SK-N-MC (cell line): ENCODE results near the gene UNC79.
A peak's percentile ranks its signal among the peaks of the same experiment; 100 is the strongest.

Experiments
- DNase-seq: peaks from one replicate; pipeline ENCODE4 v3.0.0-alpha.2; 2011; ENCODE audit warnings: low read depth, low spot score
- H3K27ac ChIP-seq: fragments of 200-600 bp; sonication (generic); 2 replicates; pipeline ENCODE4 v1.5.1; 2016; ENCODE audit warnings: mixed run types
- H3K36me3 ChIP-seq: fragments of 200-600 bp; sonication (generic); 2 replicates; pipeline ENCODE4 v1.6.1; 2017; ENCODE audit warnings: antibody characterized with exemption, low read length, mixed read lengths; ENCODE audit not compliant: insufficient read depth
- H3K4me3 ChIP-seq: fragments of 200-600 bp; sonication (generic); 2 replicates; pipeline ENCODE4 v1.5.1; 2016
- H3K9ac ChIP-seq: fragments of 200-600 bp; sonication (generic); 2 replicates; pipeline ENCODE4 v1.8.0; 2017; ENCODE audit warnings: mixed run types, mixed read lengths; ENCODE audit not compliant: insufficient read length
- H3K9me3 ChIP-seq: fragments of 200-600 bp; sonication (generic); 2 replicates; pipeline ENCODE4 v1.6.1; 2017; ENCODE audit warnings: low read depth, mild to moderate bottlenecking, antibody characterized with exemption, low read length, moderate library complexity, mixed read lengths
- EZH2 ChIP-seq: fragments of 200-600 bp; sonication (generic); IDR thresholded peaks from one replicate; pipeline ENCODE4 v1.6.1; 2017; ENCODE audit warnings: antibody characterized with exemption
- FOXP2 ChIP-seq: optimal IDR thresholded peaks from 2 replicates; pipeline ENCODE3; 2011; ENCODE audit warnings: mild to moderate bottlenecking, moderate library complexity; ENCODE audit not compliant: insufficient read depth; ENCODE audit errors: extremely low read length, control extremely low read depth
- POLR2AphosphoS5 ChIP-seq: IDR thresholded peaks from 2 replicates; pipeline ENCODE4 v1.6.1; 2012; ENCODE audit warnings: mild to moderate bottlenecking, low read depth, low read length, borderline replicate concordance

UNC79 gene

GRCh38 chr14:93532541-93532940, 101.8 kb downstream of the UNC79 start:
- H3K36me3 ChIP-seq: no peaks in the 10 kb centered on the region
- no peak for DNase-seq
- no peak overlapping the region for H3K27ac ChIP-seq
- H3K4me3 ChIP-seq: no peak overlapping the region
- TF ChIP-seq EZH2 (no peak), POLR2AphosphoS5 (no peak), FOXP2 (no peak)
- H3K9ac ChIP-seq: no peak overlapping the region
- H3K9me3 ChIP-seq: no peaks in the 10 kb centered on the region

GRCh38 chr14:93533437-93533836, 102.7 kb downstream of the UNC79 start:
- Histone ChIP-seq H3K4me3 (no peak overlapping the region), H3K9me3 (no peaks in the 10 kb centered on the region), H3K9ac (no peak overlapping the region), H3K36me3 (no peaks in the 10 kb centered on the region), H3K27ac (no peak overlapping the region)
- TF ChIP-seq FOXP2: no peak
- TF ChIP-seq EZH2: no peak
- TF ChIP-seq POLR2AphosphoS5: no peak
- DNase-seq: no peak

- H3K9me3 ChIP-seq: no peaks in the 10 kb centered on the region
- H3K9ac ChIP-seq: no peak overlapping the region
- DNase-seq: no peak
- TF ChIP-seq EZH2 (no peak), POLR2AphosphoS5 (no peak), FOXP2 (no peak)
- H3K27ac ChIP-seq: no peak overlapping the region
- no peak overlapping the region for H3K4me3 ChIP-seq
- H3K36me3 ChIP-seq: no peaks in the 10 kb centered on the region
Measured at GRCh38 chr14:93533842-93534241, 103.1 kb downstream of the UNC79 start.

- no peaks in the 10 kb centered on the region for H3K36me3 ChIP-seq
- no peak overlapping the region for H3K4me3 ChIP-seq
- TF ChIP-seq FOXP2 (no peak), POLR2AphosphoS5 (no peak)
- H3K9ac ChIP-seq: no peak overlapping the region
- H3K9me3 ChIP-seq: no peaks in the 10 kb centered on the region
- DNase-seq: no peak
- no peak overlapping the region for H3K27ac ChIP-seq
Measured at GRCh38 chr14:93535537-93535936, 104.8 kb downstream of the UNC79 start.

- DNase-seq: no peak
- TF ChIP-seq EZH2: no peak
- TF ChIP-seq FOXP2: no peak
- TF ChIP-seq POLR2AphosphoS5: no peak
- Histone ChIP-seq H3K4me3 (no peak overlapping the region), H3K27ac (no peak overlapping the region), H3K9me3 (no peaks in the 10 kb centered on the region), H3K36me3 (no peaks in the 10 kb centered on the region), H3K9ac (no peak overlapping the region)
Measured at GRCh38 chr14:93536945-93537344, 106.2 kb downstream of the UNC79 start.

- TF ChIP-seq EZH2 (no peak), POLR2AphosphoS5 (no peak), FOXP2 (no peak)
- DNase-seq: no peak
- H3K36me3 ChIP-seq: no peaks in the 10 kb centered on the region
Measured at GRCh38 chr14:93537951-93538350, 107.2 kb downstream of the UNC79 start.

GRCh38 chr14:93538413-93538812, 107.7 kb downstream of the UNC79 start:
- Histone ChIP-seq H3K9me3 (no peaks in the 10 kb centered on the region), H3K9ac (no peak overlapping the region), H3K36me3 (no peaks in the 10 kb centered on the region), H3K27ac (no peak overlapping the region), H3K4me3 (no peak overlapping the region)
- TF ChIP-seq EZH2: no peak
- TF ChIP-seq FOXP2: no peak
- no peak for TF ChIP-seq POLR2AphosphoS5
- no peak for DNase-seq

More at GRCh38 chr14:93537951-93538350, 107.2 kb downstream of the UNC79 start:
- no peak overlapping the region for H3K9ac ChIP-seq
- H3K27ac ChIP-seq: no peak overlapping the region
- no peak overlapping the region for H3K4me3 ChIP-seq
- H3K9me3 ChIP-seq: no peaks in the 10 kb centered on the region

- Histone ChIP-seq H3K9me3 (no peaks in the 10 kb centered on the region), H3K4me3 (no peak overlapping the region), H3K9ac (no peak overlapping the region), H3K27ac (no peak overlapping the region), H3K36me3 (no peaks in the 10 kb centered on the region)
- no peak for DNase-seq
- TF ChIP-seq POLR2AphosphoS5 (no peak), FOXP2 (no peak), EZH2 (no peak)
Measured at GRCh38 chr14:93540235-93540634, 109.5 kb downstream of the UNC79 start.

GRCh38 chr14:93543766-93544165, 113.0 kb downstream of the UNC79 start:
- Histone ChIP-seq H3K4me3 (peak overlapping the region; percentile 63), H3K9me3 (no peaks in the 10 kb centered on the region), H3K36me3 (no peaks in the 10 kb centered on the region), H3K27ac (peak overlapping the region; percentile 85), H3K9ac (peak overlapping the region; percentile 2)
- no peak for DNase-seq
- TF ChIP-seq POLR2AphosphoS5 (no peak), EZH2 (no peak), FOXP2 (no peak)
